Activated T-helper 1 cell treated with Interleukin-2 at 50 U/mL for 16 hours (primary cell): ENCODE measurements around the gene MICALL1.

Experiments
- DNase-seq: peaks from one replicate; pipeline ENCODE4 v3.0.0-alpha.2; 2020; ENCODE audit warnings: low read depth

The MICALL1 gene

DNA sequence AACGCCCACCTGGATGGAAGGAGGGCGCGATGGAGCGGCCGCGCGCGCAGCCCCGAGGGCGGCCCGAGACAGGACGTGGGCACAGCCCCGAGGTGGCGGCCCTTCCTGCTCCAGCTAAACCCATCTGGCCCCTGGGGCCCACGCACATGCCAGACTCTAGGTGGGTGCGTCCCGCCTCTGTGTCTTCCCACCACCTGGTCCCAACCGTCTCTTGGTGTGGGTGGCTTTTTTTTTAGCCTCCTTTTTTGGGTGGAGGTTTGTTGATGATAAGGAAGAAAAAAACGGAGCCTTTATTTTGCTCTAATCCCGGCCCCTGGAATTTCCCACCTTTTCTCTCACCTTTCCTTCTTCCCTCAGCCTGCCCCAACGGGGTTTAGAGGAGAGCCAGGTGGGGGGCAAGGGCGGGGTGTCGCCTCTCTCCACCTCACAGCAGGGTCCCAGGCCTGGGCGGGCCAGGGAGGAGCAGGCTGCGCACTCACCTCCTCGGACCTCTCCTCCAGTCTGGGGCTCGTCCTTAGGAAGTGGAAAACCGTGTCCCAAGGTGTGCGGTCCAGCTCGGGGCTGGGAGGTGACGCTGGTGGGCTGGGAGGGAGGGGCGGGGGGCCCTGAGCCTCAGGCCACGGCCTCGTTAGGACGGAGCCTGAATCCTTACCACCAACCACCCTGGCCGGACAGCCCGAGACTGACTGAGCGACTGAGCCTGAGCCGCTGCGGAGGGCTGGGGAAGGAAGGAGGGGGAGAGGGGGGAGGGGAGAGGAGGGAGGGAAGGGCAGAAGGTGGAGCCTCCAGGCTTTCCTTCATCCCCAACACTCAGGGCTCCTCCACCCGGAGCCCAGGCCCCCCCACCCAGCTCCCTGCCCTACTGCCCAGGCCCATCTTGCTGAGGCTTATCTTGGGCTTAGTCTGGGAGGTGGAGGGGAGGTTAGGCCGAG, 78.0 kb downstream of the MICALL1 start, which contains the start of gene SOX10:
TSS of gene SOX10 (minus strand) at position 696 of the 932 bp plus-strand sequence. CDS start 771 bp downstream, outside the sequence.
- DNase-seq, result no peak

DNA sequence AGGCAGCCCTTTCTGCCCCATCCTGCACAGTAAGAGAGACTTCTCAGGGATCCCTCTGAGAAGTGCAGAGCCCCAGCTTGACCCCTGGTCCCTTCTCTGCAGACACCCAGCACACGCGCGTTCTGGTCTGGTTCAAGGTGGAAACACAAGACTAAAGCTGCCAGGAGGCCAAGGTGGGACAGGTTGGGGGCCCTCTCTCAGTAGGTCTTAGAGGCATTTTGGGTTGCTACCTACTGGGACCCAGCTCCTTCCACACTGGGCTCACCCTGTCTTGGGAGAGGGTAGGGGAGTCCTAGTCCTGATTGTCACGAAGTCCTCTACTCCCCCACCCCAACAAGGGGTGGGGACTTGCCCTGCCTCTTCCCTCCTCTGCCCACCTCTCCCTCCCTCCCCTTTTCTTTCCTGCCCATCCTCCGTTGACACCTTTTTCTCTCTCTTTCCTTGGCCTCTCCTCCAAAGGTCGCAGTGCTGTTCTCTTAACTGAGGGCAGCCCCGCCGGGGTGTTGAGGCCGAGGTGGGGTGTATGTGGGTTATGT, 79.0 kb downstream of the MICALL1 start:
- no peak for DNase-seq

DNA sequence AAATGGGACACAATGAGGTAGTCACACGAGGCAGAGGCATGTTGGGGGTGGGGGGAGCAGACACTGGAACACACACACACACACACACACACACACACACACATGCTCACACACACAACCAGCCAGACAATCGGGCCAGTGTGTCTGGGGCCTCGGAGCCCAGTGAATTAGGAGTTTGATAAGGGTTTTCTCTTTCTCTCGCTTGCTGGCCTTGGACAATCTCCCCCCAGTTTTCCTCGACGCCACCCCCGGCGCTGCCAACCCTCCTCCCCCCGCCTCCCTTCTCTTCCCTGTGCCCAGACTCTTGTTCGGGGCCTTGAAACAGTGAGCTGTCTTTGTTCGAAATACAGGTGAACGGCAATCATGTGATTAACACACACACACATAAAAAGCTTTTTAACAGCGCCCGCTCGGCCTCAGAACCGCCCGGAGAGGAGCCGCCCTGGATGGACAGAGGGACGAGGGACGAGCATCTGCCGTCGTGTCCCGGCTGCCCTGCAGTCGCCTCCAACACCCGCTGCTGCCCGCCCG, 79.7 kb downstream of the MICALL1 start:
- no peak for DNase-seq

DNA sequence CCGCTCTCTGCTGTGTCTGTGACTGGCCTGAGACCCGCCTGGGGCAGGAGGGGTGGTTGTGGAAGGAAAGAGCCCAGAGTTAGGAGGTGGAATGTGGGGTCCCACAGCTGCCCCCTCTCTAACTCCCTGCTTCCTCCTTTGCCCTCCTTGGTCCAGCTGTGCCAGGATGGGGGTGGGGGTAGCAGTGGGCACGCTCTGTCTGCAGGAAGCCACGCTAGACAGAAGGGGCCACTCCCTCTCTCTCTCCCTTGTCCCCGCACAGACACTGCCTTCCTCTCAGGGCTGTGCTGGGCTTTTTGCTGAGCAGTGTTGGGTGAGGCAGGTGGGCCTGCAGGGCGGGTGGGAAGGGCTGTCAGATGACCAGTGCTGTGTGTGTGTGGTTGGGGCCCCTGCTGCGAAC, 80.3 kb downstream of the MICALL1 start:
- no peak for DNase-seq

DNA sequence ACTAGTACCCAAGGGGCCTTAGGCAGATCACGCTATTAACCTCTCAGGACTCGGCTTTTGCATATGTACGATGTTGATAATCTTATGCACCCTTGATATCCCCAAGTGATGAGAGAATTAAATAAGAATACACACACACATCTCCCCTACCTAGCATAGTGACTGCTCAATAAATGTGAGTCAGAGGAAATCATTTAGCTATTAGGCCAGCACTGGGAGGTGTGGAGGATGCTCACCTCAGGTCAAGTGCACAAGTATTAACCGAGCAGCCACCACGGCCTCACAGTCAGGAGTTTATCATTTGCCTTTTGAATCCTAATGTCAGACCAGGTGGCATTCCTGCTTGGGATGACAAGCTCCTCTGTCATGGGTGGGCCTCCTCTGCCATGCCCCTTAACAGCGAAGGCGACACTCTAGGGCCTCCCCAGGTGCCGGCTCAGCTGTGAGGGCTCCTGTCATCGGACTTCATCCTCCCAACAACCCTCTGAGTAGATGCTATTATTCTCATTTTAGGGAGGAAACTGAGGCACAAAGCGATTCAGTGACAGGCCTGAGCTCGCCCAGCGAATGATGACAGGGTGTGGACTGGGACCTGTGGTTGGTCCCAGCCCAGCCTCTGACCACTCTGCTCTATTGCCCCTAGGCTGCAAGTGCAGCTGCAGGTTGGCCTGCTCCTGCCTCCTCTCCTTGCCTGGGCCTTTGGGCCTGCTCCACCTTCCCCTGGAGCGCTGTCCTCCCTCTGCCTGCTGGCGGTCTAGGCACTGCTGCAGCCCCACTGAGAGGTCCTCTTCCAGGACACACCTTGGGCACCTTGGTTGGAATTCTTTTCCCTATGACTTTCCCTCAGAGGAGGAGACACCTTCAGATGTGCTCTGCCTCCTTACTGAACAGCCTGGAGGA, 83.3 kb downstream of the MICALL1 start:
- no peak for DNase-seq

DNA sequence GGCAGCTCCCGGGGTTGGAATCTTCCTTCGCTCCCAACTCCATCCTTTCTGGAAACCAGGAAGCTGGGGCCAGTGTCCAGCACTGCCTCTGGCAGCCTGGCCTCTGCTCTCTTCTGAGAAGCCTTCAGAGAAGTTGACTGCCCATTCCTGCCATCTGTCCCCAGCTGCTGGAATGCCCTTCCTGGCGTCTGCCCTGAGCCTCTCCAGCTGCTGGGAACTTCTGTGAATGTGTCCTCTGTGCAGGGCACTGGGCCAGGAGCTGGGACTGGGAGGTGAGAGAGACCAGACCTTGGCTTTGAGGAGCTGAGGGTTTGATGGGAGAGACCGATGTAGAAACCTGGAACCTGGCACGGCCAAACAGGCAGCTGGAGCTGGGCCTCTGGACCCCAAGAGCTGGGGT, 84.2 kb downstream of the MICALL1 start:
- no peak for DNase-seq

DNA sequence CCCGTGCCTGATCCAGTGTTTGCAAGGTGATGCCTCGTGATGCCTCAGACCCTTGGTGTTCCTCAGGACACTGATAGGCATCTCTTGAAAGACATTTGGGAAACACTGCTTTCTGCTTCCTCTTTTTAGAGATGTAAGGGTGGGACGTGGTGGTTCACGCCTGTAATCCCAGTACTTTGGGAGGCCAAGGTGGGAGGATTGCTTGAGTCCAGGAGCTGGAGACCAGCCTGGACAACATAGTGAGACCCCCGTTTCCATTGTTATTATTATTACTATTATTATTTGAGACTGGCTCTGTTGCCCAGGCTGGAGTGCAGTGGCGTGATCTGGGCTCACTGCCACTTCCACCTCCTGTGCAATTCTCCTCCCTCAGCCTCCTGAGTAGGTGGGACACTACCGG, 84.8 kb downstream of the MICALL1 start:
- DNase-seq, result no peak

DNA sequence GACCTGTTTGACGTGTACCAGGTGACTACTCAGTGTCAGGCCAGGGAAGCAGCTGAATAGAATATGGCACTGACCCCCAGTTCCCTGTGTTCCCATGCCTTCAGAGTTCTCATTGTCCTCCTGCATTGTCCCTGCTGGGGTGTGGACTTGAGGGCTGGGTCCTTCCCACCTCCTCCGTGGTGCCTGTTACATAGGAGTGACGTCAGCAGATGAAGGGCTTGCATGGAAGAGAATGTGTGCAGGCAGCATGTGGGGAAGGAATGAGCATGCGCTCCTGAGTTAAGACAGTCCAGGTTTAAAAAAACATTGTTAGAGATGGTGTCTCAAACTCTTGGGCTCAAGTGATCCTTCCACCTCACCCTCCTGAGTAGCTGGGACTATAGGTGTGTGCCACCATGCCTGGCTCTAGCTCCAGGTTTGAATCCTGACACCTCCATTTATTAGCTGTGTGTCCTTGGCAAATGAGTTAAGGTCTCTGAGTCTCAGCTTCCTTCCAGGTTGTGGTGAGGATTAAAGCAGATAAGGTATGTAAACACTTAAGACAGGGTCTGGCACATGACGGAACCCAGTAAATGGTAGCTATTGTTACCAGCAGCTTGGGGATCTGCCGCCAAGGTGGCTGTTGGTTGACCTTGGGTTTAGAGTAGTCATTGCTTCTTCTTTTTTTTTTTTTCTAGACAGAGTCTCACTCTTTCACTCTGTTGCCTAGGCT, 85.8 kb downstream of the MICALL1 start:
- no peak for DNase-seq
